ENCODE measurements around the gene CFAP410.
"Not testable (repeated sequence)": the region's sequence is repeated elsewhere in the genome, so short reads cannot be mapped to it uniquely, and the experiment has no call there.

CFAP410 gene

DNA sequence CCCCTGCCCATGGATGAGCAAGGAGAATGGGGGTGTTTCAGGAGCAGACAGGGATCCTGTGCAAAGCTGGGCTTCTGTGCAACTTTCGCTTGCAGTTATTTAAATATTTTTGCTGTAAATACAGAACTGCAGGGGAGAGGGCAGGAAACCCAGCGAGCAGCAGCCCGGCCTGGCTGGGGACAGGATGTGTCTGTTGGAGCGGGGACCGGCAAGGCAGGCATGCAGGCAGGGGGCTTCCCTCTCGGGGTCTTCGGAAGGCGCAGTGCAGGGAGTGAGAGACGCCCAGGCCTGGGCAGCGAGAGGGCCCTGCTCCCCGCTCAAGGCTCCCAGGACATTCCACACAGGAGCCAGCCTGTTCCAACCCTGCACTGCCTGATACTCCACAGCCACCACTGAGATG is 55.2 kb downstream of the CFAP410 start:
- Mint-ChIP-seq H3K9me3 (no peaks in the 10 kb centered on the region), H3K4me1 (ENCODE audit: low read depth) (peaks cover 28% of the 10 kb centered on the region)
- intact Hi-C loops (cut with micrococcal nuclease) = no loop called here

DNA sequence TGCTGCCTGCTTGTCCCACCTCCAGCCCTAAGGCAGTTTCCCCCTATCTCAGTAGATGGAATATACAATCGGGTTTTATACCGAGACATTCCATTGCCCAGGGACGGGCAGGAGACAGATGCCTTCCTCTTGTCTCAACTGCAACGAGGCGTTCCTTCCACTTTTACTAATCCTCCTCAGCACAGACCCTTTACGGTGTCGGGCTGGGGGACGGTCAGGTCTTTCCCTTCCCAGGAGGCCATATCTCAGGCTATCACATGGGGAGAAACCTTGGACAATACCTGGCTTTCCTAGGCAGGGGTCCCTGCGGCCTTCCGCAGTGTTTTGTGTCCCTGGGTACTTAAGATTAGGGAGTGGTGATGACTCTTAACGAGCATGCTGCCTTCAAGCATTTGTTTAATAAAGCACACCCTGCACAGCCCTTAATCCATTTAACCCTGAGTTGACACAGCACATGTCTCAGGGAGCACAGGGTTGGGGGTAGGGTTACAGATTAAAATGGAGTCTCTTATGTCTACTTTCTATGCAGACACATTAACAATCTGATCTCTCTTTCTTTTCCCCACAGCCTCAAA is 55.9 kb downstream of the CFAP410 start:
- intact Hi-C loops (cut with micrococcal nuclease); H3K36me3 Mint-ChIP-seq (ENCODE audit: low read depth); H3K27ac Mint-ChIP-seq; H3K9me3 Mint-ChIP-seq; H3K4me3 Mint-ChIP-seq: not testable (repeated sequence)
- Mint-ChIP-seq H3K4me1 (ENCODE audit: low read depth) (peaks cover 28% of the 10 kb centered on the region), H3K27me3 (peaks cover 56% of the 10 kb centered on the region)

More for the DNA sequence above, 55.2 kb downstream of the CFAP410 start:
- Mint-ChIP-seq H3K27ac (no peak overlapping the region), H3K36me3 (ENCODE audit: low read depth) (no peaks in the 10 kb centered on the region), H3K4me3 (no peak overlapping the region), H3K27me3 (peaks cover 60% of the 10 kb centered on the region)

DNA sequence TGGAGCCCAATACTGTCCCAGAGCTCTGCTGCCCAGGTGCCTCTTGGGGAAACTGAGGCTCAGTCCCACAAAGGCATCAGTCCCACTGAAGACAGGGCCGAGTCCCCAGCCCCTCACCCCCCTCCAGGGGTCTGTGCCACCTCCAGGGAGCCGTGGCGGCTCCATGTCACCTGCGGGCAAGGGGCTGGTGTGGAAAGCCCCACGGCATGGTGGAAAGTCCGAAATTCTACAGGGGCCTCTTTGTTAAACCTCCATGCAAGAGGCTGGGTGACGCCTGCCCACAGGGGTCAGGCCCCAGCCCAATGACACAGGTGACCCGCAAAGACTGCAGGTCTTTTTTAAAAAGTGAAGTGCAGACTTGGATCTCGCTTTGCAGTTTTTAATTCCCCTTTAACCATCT is 56.8 kb downstream of the CFAP410 start:
- Mint-ChIP-seq H3K27ac (no peak overlapping the region), H3K4me1 (ENCODE audit: low read depth) (peaks cover 20% of the 10 kb centered on the region), H3K4me3 (no peak overlapping the region), H3K27me3 (peaks cover 50% of the 10 kb centered on the region), H3K9me3 (no peaks in the 10 kb centered on the region), H3K36me3 (ENCODE audit: low read depth) (no peaks in the 10 kb centered on the region)
- intact Hi-C loops (cut with micrococcal nuclease) = no loop called here

DNA sequence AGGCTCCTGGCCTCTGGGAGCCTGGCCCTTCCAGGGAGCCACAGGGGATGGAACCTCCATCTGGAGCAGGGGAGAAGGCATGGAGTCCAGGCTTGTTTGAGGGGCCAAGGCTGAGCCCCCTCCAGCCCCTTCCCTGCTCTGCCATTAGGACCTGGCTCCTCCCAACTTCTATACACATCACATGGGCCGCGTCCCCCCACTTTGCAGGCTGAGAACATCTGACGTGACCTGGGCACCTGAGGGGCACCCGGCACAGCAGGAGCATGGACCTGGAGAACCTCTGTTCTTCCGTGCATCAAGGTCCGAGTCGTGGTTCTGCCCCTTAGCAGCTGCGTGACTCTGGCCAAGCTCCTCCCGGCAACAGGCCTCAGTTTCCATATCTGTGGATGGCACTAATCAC is 57.4 kb downstream of the CFAP410 start:
- H3K27me3 Mint-ChIP-seq = peaks cover 49% of the 10 kb centered on the region
- peaks cover 17% of the 10 kb centered on the region for H3K4me1 Mint-ChIP-seq (ENCODE audit: low read depth)
- no peaks in the 10 kb centered on the region for H3K36me3 Mint-ChIP-seq (ENCODE audit: low read depth)
- no peaks in the 10 kb centered on the region for H3K9me3 Mint-ChIP-seq
- no peak overlapping the region for H3K4me3 Mint-ChIP-seq
- H3K27ac Mint-ChIP-seq = no peak overlapping the region
- intact Hi-C loops (cut with micrococcal nuclease) = no loop called here

DNA sequence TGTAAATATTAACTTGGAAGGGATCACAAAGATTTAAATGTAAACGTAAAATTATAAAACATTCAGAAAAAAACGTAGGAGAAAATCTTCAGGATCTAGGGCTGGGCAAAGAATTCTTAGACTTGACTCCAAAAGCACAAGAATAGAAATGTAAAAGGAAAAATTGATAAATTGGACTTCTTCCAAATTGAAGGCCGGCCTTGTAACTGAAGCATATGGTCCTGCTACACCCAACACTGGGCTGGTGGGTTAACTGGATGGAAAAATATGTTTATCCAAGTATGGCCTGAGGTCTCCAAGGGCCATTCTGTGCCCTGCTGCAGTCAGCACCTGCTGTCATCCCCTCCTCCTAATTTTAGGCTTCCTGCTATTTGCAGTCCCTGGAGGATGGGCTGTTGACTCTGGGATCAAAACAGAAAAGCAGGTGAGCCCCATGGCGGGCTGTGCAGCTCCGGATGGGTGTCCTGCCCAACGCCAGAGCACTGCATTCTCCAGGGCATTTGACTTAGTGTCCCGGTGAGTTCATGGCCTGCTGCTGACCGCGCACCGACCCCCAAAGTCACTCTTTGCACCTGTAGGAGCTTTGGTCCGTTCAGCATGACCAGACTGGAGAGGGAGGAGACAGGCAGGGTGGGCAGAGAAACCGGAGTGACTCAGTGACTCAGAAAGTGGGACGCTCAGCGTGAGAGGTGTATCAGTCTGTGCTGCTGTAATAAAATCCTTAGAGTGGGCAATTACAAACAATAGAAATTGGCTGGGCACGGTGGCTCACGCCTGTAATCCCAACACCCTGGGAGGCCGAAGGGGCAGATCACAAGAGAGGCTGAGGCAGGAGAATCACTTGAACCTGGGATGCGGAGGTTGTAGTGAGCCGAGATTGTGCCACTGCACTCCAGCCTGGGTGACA is 59.6 kb downstream of the CFAP410 start:
- no peak overlapping the region for H3K4me3 Mint-ChIP-seq
- intact Hi-C loops (cut with micrococcal nuclease) = no loop called here
- peaks cover 17% of the 10 kb centered on the region for H3K4me1 Mint-ChIP-seq (ENCODE audit: low read depth)
- peaks cover 37% of the 10 kb centered on the region for H3K27me3 Mint-ChIP-seq
- H3K36me3 Mint-ChIP-seq (ENCODE audit: low read depth) = no peaks in the 10 kb centered on the region
- H3K9me3 Mint-ChIP-seq = no peaks in the 10 kb centered on the region
- H3K27ac Mint-ChIP-seq = no peak overlapping the region
